GM12892 (cell line): Measurements from ENCODE around the gene BPHL.

Experiments used
- POLR2A ChIP-seq: IDR thresholded peaks from 2 replicates; pipeline ENCODE4 v1.6.1; 2011; ENCODE audit warnings: low read depth, low read length, control low read depth
- POLR2AphosphoS5 ChIP-seq: IDR thresholded peaks from 2 replicates; pipeline ENCODE4 v1.6.1; 2011; ENCODE audit warnings: low read depth, low read length, control low read depth

GRCh38 chr6:3114377-3114776 lies 4.1 kb upstream of the BPHL start:
- TF ChIP-seq POLR2A (no peak), POLR2AphosphoS5 (no peak)
